HUES48 (cell line): Measurements from ENCODE around the gene BEST3.

Experiments
- H3K27ac ChIP-seq: one replicate; pipeline ENCODE4 v1.7.0; 2013; ENCODE audit warnings: low read depth, low read length, inconsistent platforms
- H3K27me3 ChIP-seq: 2 replicates; pipeline ENCODE4 v1.6.1; 2013; ENCODE audit warnings: mild to moderate bottlenecking, low read length; ENCODE audit not compliant: control insufficient read depth, insufficient read depth
- H3K36me3 ChIP-seq: 2 replicates; pipeline ENCODE4 v1.6.1; 2013; ENCODE audit warnings: low read length; ENCODE audit not compliant: control insufficient read depth, insufficient read depth
- H3K4me1 ChIP-seq: 2 replicates; pipeline ENCODE4 v1.6.1; 2013; ENCODE audit warnings: mild to moderate bottlenecking, low read length; ENCODE audit not compliant: control insufficient read depth, insufficient read depth
- H3K4me3 ChIP-seq: 2 replicates; pipeline ENCODE4 v1.5.1; 2013; ENCODE audit warnings: mild to moderate bottlenecking, low read depth, low read length
- H3K9ac ChIP-seq: 2 replicates; pipeline ENCODE4 v1.6.1; 2013; ENCODE audit warnings: mild to moderate bottlenecking, low read depth, low read length, moderate library complexity
- H3K9me3 ChIP-seq: 2 replicates; pipeline ENCODE4 v1.6.1; 2013; ENCODE audit warnings: low read length; ENCODE audit not compliant: control insufficient read depth, insufficient read depth

BEST3 gene

DNA sequence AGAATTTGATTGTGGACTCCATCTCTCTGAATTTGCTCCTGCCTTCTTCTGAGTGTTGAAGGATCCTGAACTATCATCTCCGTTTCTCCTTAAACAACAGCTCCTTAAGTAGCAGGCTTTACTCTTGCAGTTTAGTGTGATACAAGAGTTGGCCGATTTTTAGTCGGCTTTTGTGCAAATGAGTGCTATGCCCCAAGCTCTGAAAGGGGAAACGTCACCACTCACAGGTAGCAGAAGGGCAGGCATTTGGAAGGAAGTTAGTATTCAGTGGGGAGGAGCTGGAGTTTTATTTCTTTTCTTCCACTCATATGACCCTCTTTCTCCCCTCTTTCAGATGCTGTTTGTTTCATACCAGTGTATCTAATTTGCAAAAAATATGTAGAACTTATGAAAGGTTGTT lies 51.9 kb downstream of the BEST3 start:
- H3K27ac ChIP-seq, result no peak overlapping the region
- no peaks in the 10 kb centered on the region for H3K27me3 ChIP-seq
- H3K4me3 ChIP-seq, result no peak overlapping the region
- H3K9me3 ChIP-seq, result no peaks in the 10 kb centered on the region
- no peaks in the 10 kb centered on the region for H3K4me1 ChIP-seq
- no peak overlapping the region for H3K9ac ChIP-seq
- H3K36me3 ChIP-seq, result no peaks in the 10 kb centered on the region

DNA sequence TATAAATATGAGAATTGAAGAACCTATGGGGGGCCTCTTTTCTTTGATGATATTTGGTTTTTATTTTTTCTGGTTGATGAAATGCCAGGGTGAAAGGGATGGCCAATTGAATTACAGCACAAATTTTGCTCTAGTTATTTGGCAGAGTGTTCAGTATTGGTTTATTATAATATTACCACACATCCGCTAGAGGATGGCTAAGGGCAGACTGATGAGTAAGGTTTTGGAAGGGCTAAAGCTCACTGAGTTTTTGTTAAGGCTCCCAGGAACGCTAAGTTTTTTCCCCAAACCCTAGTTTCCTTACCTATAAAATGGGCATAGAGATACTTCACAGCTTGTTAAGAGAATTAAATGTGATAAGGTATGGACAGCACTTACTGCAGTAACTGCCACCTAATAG lies 54.1 kb downstream of the BEST3 start:
- Histone ChIP-seq H3K27ac (no peak overlapping the region), H3K9ac (no peak overlapping the region), H3K9me3 (no peaks in the 10 kb centered on the region), H3K4me1 (no peaks in the 10 kb centered on the region), H3K36me3 (no peaks in the 10 kb centered on the region), H3K27me3 (no peaks in the 10 kb centered on the region), H3K4me3 (no peak overlapping the region)

DNA sequence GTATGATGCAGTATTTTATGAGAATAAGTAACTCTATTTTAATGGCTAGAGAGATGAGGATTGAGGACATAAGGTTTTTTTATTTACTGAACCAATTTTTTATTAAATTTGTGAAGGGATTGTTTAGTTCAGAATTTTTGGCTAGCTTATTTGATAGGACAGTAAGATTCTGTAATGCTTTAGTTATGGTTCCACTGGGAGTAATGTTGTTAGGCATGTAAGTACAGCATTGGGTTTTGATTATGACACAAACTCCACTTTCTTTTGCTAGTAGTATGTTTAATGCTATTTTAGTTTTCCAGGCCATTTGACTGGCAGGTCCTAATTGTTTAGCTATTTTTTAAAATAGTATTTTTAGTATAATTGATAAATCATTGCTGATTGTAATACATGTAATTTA lies 54.6 kb downstream of the BEST3 start:
- Histone ChIP-seq H3K9ac (no peak overlapping the region), H3K4me1 (no peaks in the 10 kb centered on the region), H3K27ac (no peak overlapping the region), H3K27me3 (no peaks in the 10 kb centered on the region), H3K36me3 (no peaks in the 10 kb centered on the region), H3K4me3 (no peak overlapping the region), H3K9me3 (no peaks in the 10 kb centered on the region)

DNA sequence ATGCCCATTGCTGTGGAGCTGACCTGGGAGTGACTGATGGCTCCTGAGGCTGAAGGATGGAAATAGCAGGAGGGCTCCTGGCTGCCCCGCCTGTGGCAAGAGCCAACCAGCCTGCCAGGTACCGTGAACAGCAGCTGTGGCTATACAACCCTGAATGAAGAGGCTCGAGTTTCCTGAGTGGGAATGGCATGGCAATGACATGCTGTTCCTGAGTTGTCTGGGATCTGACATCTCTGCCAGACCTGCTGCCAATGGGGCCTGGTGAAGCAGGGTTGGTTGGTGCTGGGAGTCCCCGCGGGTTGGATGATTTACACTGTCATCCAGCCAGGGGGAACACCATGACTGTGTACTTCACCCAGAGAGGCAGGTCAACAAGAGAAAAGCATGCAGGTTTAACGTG lies 56.6 kb downstream of the BEST3 start:
- no peaks in the 10 kb centered on the region for H3K27me3 ChIP-seq
- no peaks in the 10 kb centered on the region for H3K36me3 ChIP-seq
- H3K9me3 ChIP-seq, result no peaks in the 10 kb centered on the region
- no peak overlapping the region for H3K9ac ChIP-seq
- H3K27ac ChIP-seq, result no peak overlapping the region
- no peak overlapping the region for H3K4me3 ChIP-seq
- no peaks in the 10 kb centered on the region for H3K4me1 ChIP-seq

DNA sequence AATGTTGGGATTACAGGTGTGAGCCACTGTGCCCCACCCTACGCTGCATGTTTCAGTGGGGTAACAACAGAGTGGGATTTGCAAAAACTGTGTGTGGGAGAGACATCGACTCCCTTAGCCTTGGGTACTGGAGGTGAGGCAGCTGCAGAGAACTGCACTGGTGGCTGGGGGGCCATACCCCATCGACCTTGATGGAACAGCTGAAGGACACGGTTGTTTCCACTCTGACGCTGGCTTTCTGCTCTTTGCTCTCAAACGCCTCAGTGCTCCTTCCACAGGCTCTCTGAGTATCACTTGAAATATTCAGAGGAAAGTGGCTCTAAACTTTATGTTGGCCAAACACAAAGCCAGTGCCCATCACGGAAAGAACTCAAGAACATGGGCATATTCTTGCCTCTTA lies 57.6 kb downstream of the BEST3 start:
- no peaks in the 10 kb centered on the region for H3K27me3 ChIP-seq
- no peaks in the 10 kb centered on the region for H3K36me3 ChIP-seq
- no peak overlapping the region for H3K4me3 ChIP-seq
- no peaks in the 10 kb centered on the region for H3K9me3 ChIP-seq
- no peak overlapping the region for H3K27ac ChIP-seq
- H3K9ac ChIP-seq, result no peak overlapping the region
- H3K4me1 ChIP-seq, result no peaks in the 10 kb centered on the region

DNA sequence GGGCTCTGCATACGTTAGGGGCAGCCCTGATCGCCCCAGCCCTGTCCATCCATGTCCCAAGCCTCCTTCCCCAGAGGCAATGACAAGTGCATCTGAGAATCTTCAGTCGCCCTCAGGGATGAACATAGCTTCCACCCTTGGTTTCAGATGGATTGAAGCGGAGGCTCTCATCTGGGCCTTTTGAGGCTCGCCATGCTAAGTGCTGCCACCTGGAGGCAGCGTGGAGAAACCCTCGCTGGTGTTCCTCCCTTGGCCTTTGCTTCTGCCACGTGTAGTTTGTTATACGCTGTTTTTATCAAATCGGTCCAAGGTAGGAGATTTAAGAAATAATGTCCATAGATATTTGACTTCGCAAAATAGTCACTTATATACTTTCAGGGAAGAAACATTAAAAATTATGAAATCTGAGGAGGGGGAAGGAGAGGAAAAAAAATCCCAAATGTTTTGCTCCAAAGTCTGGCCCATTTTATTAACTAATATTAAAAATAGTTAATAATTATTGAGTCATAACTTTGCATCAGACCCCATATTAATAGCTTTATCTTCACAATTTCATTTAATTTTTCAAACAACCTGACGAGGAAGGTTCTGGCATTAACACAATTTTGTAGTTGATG lies 59.6 kb downstream of the BEST3 start:
- Histone ChIP-seq H3K9ac (no peak overlapping the region), H3K4me1 (no peaks in the 10 kb centered on the region; the same call in 1 of the 2 replicates), H3K36me3 (no peaks in the 10 kb centered on the region), H3K4me3 (no peak overlapping the region), H3K27me3 (no peaks in the 10 kb centered on the region), H3K27ac (no peak overlapping the region), H3K9me3 (no peaks in the 10 kb centered on the region)

DNA sequence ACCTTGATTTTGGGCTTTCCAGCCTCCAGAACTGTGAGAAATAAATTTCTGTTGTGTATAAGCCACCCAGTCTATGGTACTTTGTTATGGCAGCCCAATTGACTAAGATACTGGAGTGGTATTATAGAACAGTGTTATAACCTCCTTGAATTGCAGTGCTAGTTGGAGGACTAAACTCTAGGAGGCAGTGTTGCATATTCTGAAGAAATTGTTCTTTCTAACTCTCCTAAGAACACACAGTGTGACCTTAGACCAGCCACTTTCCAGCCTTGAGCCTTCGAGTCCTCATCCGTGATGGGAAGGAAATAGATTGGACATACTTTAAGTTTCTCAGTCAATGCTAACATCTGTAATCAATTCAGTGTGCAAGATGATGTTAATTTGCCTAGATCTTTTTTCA lies 66.0 kb downstream of the BEST3 start:
- no peaks in the 10 kb centered on the region; the same call in 1 of the 2 replicates for H3K4me1 ChIP-seq
- no peak overlapping the region for H3K9ac ChIP-seq
- H3K36me3 ChIP-seq, result no peaks in the 10 kb centered on the region
- no peak overlapping the region for H3K4me3 ChIP-seq
- H3K27ac ChIP-seq, result no peak overlapping the region
- no peaks in the 10 kb centered on the region for H3K9me3 ChIP-seq
- no peaks in the 10 kb centered on the region for H3K27me3 ChIP-seq

DNA sequence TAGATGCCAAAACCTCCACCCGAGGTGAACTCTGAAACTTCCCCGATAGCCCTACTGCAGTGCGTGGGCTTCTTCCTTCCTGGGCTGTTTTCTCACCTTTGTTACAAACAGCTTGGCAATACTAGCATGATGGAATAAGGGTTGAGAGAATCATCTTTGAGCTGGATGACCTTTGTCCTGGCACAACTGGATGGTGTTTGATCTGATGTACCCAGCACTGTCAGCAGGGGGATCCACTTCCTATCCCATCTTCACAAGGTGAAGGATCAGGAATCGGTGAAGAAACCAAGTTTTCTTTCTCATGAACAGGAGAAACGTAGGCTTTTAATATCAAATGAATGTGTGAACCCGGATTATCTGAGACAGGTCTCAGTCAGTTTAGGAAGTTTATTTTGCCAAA lies 68.9 kb downstream of the BEST3 start:
- no peaks in the 10 kb centered on the region for H3K9me3 ChIP-seq
- no peaks in the 10 kb centered on the region for H3K36me3 ChIP-seq
- H3K9ac ChIP-seq, result no peak overlapping the region
- H3K27me3 ChIP-seq, result no peaks in the 10 kb centered on the region
- H3K4me1 ChIP-seq, result no peaks in the 10 kb centered on the region; the same call in 1 of the 2 replicates
- H3K27ac ChIP-seq, result no peak overlapping the region
- no peak overlapping the region for H3K4me3 ChIP-seq

DNA sequence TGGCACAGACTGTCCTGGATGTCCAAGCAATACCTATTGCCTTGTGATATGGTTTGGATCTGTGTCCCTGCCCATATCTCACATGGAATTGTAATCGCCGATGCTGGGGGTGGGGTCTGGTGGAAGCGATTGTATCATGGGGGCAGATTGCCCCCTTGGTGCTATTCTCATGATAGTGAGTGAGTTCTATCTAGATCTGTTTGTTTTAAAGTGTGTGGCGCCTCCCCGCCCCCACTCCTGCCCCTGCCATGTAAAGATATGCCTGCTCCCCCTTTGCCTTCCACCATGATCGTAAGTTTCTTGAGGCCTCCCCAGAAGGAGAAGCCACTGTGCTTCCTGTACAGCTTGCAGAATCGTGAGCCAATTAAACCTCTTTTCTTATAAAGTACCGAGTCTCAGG lies 71.6 kb downstream of the BEST3 start:
- Histone ChIP-seq H3K4me3 (no peak overlapping the region), H3K27me3 (no peaks in the 10 kb centered on the region), H3K27ac (no peak overlapping the region), H3K4me1 (no peaks in the 10 kb centered on the region), H3K36me3 (no peaks in the 10 kb centered on the region), H3K9me3 (no peaks in the 10 kb centered on the region), H3K9ac (no peak overlapping the region)

DNA sequence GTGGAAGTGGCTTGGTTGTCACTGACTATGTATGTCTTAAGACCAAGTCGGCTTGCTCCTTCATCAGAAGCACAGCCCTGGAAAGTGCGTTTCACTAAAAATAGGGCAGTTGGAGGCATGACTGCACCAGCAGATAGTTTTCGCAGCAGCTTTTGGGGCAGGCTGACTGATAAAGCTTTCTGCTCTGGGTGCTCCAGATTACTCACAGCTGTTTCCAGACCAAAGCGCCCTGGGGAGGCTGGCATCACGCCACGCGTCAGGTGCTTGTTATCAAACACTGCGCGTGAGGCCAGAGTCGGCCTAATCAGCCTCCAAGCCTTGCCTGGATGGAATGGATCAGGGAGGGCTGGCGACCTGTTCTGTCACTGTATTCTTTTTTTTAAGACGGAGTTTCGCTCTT lies 75.1 kb downstream of the BEST3 start:
- Histone ChIP-seq H3K27ac (no peak overlapping the region), H3K4me1 (no peaks in the 10 kb centered on the region), H3K9ac (no peak overlapping the region), H3K27me3 (no peaks in the 10 kb centered on the region), H3K36me3 (no peaks in the 10 kb centered on the region), H3K9me3 (no peaks in the 10 kb centered on the region), H3K4me3 (no peak overlapping the region)

DNA sequence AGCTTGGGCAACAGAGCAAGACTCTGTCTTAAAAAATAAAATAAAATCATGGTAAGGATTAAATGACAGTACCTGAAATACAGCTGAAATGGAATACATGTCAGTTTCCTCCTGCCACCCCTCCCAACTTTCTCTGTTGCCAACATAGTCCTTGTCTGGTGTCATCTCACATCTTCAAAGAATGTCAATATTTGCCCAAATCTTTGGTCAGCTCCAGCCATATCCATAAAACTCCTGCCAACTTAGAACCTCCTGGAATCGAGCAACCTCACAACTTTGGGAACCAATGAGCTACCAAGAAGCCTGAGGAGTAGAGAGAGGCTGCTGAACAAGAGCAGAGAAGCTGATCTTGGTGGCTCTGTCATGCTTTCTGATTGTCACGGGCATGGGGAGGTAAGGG lies 77.6 kb downstream of the BEST3 start:
- H3K4me3 ChIP-seq, result no peak overlapping the region
- no peaks in the 10 kb centered on the region for H3K9me3 ChIP-seq
- H3K9ac ChIP-seq, result no peak overlapping the region
- H3K36me3 ChIP-seq, result no peaks in the 10 kb centered on the region
- H3K27me3 ChIP-seq, result no peaks in the 10 kb centered on the region
- H3K27ac ChIP-seq, result no peak overlapping the region
- no peaks in the 10 kb centered on the region for H3K4me1 ChIP-seq

DNA sequence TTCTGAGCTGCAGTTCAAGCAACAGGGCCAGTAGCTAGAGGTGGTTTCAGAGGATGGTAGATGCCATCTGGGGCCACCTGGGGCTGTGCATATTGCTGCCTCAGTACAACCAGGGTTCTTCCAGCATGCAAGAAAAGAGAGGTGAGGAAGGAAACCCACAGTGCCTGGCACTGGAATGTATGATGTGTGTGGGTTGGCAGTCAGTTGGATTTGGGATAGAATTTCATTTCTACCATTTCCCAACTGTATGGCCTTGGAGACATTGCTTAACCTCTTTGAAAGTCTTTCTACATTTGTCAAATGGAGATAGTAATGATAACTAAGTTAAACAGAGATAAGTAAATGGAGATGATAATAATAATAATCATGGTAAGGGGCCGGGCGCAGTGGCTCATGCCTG lies 78.2 kb downstream of the BEST3 start:
- H3K4me3 ChIP-seq, result no peak overlapping the region
- H3K27me3 ChIP-seq, result no peaks in the 10 kb centered on the region
- H3K36me3 ChIP-seq, result no peaks in the 10 kb centered on the region
- H3K9ac ChIP-seq, result no peak overlapping the region
- no peak overlapping the region for H3K27ac ChIP-seq
- no peaks in the 10 kb centered on the region for H3K4me1 ChIP-seq
- no peaks in the 10 kb centered on the region for H3K9me3 ChIP-seq
